C4-2B (cell line): ENCODE measurements around the gene TMC3.
A peak's percentile ranks its signal among the peaks of the same experiment; 100 is the strongest.

Experiments used
- ZFX ChIP-seq: fragments of 450-650 bp; IDR thresholded peaks from 2 replicates; pipeline ENCODE4 v1.6.1; 2017
- TF ChIP-seq, protein P1 (sequence below): fragments of 450-650 bp; conservative IDR thresholded peaks from 2 replicates; pipeline ENCODE4 v1.5.1; 2017; ENCODE audit warnings: mild to moderate bottlenecking

GRCh38 chr15:81410318-81410753 is 36.3 kb upstream of the TMC3 start:
- TF ChIP-seq, protein P1, sequence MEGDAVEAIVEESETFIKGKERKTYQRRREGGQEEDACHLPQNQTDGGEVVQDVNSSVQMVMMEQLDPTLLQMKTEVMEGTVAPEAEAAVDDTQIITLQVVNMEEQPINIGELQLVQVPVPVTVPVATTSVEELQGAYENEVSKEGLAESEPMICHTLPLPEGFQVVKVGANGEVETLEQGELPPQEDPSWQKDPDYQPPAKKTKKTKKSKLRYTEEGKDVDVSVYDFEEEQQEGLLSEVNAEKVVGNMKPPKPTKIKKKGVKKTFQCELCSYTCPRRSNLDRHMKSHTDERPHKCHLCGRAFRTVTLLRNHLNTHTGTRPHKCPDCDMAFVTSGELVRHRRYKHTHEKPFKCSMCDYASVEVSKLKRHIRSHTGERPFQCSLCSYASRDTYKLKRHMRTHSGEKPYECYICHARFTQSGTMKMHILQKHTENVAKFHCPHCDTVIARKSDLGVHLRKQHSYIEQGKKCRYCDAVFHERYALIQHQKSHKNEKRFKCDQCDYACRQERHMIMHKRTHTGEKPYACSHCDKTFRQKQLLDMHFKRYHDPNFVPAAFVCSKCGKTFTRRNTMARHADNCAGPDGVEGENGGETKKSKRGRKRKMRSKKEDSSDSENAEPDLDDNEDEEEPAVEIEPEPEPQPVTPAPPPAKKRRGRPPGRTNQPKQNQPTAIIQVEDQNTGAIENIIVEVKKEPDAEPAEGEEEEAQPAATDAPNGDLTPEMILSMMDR = peak; percentile 74
- TF ChIP-seq ZFX = no peak
